Activated T-cell treated with anti-CD3 and anti-CD28 coated beads, Interleukin-2, amount 50 U/mL, for 4 hours (primary cell): Measurements from ENCODE around the gene FAM163B. TPM values are rescaled to one million over a fixed set of nuclear protein-coding genes. Genes with fewer than 3 reads are reported as not detected.

Source experiments
- ATAC-seq, 2 donors: fragments of 200-7000 bp; cut with Tn5 transposase; one replicate each; pipeline ENCODE4 v1.10.0; 2021
- DNase-seq: peaks from one replicate; pipeline ENCODE4 v3.0.0-alpha.2; 2020
- H3K27me3 Mint-ChIP-seq: one replicate; pipeline ENCODE4 v1.8.0; 2021; ENCODE audit warnings: low read depth, mixed read lengths
- H3K36me3 Mint-ChIP-seq: one replicate; pipeline ENCODE4 v1.8.0; 2022; ENCODE audit warnings: mixed read lengths; ENCODE audit not compliant: insufficient read depth
- H3K4me1 Mint-ChIP-seq: one replicate; pipeline ENCODE4 v1.8.0; 2021; ENCODE audit warnings: low read depth, mixed read lengths
- H3K4me3 Mint-ChIP-seq: one replicate; pipeline ENCODE4 v1.8.0; 2021; ENCODE audit warnings: mild to moderate bottlenecking, moderate library complexity, mixed read lengths
- H3K9me3 Mint-ChIP-seq: one replicate; pipeline ENCODE4 v1.8.0; 2021; ENCODE audit warnings: mixed read lengths
- total RNA-seq, 3 donors: library from RNA; stranded (reverse); gene quantifications; one replicate each; pipeline ENCODE4 v1.2.1, GENCODE V29; 2021

The FAM163B gene
- total RNA-seq, 3 donors from 2014 or later: not detected

- Mint-ChIP-seq H3K4me1 (peaks cover 13% of the 10 kb centered on the region), H3K9me3 (no peaks in the 10 kb centered on the region), H3K27me3 (peaks cover 66% of the 10 kb centered on the region), H3K4me3 (no peak overlapping the region), H3K36me3 (no peaks in the 10 kb centered on the region)
- ATAC-seq: no peak
- no peak for DNase-seq
Measured at GRCh38 chr9:133581011-133581410, 28.2 kb downstream of the FAM163B start.

DNA sequence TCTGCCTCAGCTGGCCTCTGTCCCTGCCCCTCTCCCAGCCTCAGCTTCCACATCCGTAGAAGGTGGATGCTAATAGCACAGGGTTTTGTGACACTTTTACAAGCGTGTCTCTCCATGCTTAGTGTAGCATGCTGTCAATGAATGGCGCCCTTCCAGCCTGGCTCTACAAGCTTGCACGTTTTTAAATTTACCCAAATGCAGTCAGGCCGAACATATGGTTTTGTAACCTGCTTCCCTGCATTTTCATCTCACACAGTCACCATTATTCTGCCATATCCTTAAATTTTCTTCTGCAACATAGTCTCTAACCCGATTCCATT lies 28.8 kb downstream of the FAM163B start:
- Mint-ChIP-seq H3K36me3 (no peaks in the 10 kb centered on the region), H3K27me3 (peaks cover 67% of the 10 kb centered on the region), H3K9me3 (no peaks in the 10 kb centered on the region), H3K4me1 (peaks cover 11% of the 10 kb centered on the region), H3K4me3 (no peak overlapping the region)
- no peak for DNase-seq
- ATAC-seq: no peak

GRCh38 chr9:133579601-133580418 lies 29.4 kb downstream of the FAM163B start:
- Mint-ChIP-seq H3K27me3 (peaks cover 64% of the 10 kb centered on the region), H3K4me3 (no peak overlapping the region), H3K36me3 (no peaks in the 10 kb centered on the region), H3K4me1 (peaks cover 8% of the 10 kb centered on the region), H3K9me3 (no peaks in the 10 kb centered on the region)
- no peak for DNase-seq
- no peak for ATAC-seq

DNA sequence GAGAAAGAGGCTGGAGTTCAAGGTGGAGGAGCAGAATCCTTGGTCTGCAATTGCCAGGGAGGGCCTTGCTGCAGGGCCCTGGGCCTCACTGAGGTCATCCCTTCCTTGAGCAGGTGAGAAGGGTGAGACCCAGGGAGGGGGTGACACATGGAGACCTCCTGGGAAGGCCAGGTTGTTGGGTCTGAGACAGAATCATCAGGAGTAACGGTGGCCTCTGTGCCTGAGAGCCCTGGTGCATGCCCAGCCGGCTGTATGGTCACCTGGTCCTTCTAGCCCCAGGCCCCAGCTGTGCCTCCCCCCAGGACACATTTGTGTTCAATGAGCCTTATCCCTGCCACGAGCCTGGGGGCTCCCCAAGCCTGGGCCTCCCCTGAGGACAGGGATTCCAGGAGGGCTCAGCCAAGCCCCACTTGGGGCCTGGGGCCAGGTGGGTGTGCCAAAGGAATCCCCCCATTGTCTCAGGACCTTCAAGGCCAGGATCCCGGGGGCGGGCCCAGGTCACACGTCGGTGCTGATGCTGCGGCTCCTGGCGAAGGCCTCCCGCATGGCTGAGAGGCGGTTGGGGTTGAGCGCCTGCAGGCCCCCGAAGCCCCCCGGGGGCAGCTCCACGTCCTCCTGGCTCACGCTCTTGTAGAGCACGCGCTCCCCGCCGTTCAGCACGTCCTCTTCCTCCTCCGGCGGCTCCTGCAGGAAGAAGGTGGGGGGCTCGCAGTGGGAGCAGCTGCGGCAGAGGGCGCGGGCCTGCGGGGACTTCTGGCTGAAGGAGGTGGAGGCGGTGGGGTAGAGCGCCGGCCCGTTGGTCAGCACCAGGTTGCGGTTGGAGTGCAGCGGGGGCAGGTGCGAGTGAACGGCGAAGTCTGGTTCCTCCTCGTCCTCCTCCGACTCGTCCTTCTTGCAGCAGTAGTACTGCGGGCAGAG lies 30.4 kb downstream of the FAM163B start:
- no peak for DNase-seq
- peak in 1 of 2 donors; percentile 18 for ATAC-seq
- peaks cover 57% of the 10 kb centered on the region for H3K27me3 Mint-ChIP-seq
- H3K4me3 Mint-ChIP-seq: no peak overlapping the region
- no peaks in the 10 kb centered on the region for H3K36me3 Mint-ChIP-seq
- peaks cover 4% of the 10 kb centered on the region for H3K4me1 Mint-ChIP-seq
- H3K9me3 Mint-ChIP-seq: no peaks in the 10 kb centered on the region

DNA sequence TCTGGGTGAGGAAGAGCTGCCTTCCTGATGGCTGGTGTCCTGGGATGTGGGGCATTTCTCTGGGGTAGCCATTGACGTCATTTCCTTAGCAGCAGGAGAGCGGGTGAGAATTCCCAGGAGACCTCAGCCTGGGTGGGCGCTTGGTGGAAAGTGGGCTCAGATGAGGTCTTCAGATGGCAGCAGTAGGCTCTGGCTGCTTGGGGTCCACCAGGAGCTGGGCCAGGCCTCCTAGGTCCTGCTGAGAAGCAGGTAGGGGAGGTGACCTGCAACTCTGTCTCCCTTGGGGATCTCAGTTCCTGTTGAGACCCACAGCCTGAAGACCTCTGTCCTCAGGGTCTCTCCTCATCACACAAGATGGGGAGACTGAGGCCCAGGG lies 31.5 kb downstream of the FAM163B start:
- Mint-ChIP-seq H3K4me3 (no peak overlapping the region), H3K36me3 (no peaks in the 10 kb centered on the region), H3K4me1 (peaks cover 4% of the 10 kb centered on the region), H3K27me3 (peaks cover 58% of the 10 kb centered on the region), H3K9me3 (no peaks in the 10 kb centered on the region)
- DNase-seq (no peak), ATAC-seq (no peak)

- no peak for DNase-seq
- Mint-ChIP-seq H3K4me1 (peaks cover 4% of the 10 kb centered on the region), H3K4me3 (no peak overlapping the region), H3K27me3 (peaks cover 52% of the 10 kb centered on the region), H3K36me3 (no peaks in the 10 kb centered on the region), H3K9me3 (no peaks in the 10 kb centered on the region)
- no peak for ATAC-seq
Measured at GRCh38 chr9:133576875-133577736, 32.1 kb downstream of the FAM163B start.

GRCh38 chr9:133576031-133576874 lies 32.9 kb downstream of the FAM163B start:
- no peak for ATAC-seq
- Mint-ChIP-seq H3K36me3 (no peaks in the 10 kb centered on the region), H3K9me3 (no peaks in the 10 kb centered on the region), H3K4me3 (no peak overlapping the region), H3K27me3 (peaks cover 44% of the 10 kb centered on the region), H3K4me1 (peaks cover 4% of the 10 kb centered on the region)
- DNase-seq: no peak

DNA sequence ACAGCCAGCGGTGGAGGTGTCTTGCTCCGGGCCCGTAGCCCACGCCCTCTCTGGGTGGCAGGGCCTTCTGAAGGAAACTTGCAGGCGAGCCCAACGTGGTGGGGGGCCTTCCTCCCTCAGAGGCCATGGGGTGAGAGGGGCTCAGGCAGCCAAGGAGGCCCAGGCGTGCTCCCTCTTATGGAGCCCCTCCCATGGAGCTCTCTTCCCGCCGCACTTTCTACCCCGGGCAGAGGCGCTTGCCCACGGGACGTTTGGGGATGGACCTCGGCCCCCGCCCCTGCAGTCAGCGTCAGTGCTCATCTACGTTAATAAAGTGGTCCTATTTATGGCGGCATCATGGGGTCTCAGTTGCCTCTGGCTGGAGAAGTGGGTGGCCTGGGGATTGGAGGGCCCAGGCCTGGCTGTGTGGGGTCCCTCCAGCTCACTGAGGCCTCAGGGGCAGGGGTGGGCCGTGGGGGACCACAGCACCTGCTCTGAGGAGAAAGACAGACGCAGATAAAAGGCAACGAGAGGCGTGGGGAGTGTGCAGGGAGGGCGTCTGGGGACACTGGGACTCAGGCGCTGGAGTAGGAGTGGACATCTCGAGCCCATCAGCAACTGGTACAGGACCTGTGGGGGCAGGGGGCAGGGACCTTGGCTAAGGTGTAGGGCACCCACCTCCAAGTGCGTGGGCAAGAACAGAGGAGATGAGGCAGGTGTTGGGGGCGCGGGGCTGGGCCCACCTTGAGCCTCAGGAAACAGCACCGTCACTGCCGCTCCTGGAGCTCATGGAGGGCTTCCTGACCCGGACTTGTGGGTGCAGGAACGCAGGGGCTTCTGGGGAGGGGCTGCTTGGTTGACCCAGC lies 33.8 kb downstream of the FAM163B start:
- Mint-ChIP-seq H3K4me1 (peaks cover 4% of the 10 kb centered on the region), H3K4me3 (no peak overlapping the region), H3K9me3 (no peaks in the 10 kb centered on the region), H3K36me3 (no peaks in the 10 kb centered on the region), H3K27me3 (peaks cover 38% of the 10 kb centered on the region)
- DNase-seq (no peak), ATAC-seq (no peak)

GRCh38 chr9:133574771-133575170 lies 34.4 kb downstream of the FAM163B start:
- Mint-ChIP-seq H3K4me1 (peaks cover 4% of the 10 kb centered on the region), H3K4me3 (no peak overlapping the region), H3K9me3 (no peaks in the 10 kb centered on the region), H3K27me3 (peaks cover 34% of the 10 kb centered on the region), H3K36me3 (no peaks in the 10 kb centered on the region)
- ATAC-seq (no peak), DNase-seq (no peak)

DNA sequence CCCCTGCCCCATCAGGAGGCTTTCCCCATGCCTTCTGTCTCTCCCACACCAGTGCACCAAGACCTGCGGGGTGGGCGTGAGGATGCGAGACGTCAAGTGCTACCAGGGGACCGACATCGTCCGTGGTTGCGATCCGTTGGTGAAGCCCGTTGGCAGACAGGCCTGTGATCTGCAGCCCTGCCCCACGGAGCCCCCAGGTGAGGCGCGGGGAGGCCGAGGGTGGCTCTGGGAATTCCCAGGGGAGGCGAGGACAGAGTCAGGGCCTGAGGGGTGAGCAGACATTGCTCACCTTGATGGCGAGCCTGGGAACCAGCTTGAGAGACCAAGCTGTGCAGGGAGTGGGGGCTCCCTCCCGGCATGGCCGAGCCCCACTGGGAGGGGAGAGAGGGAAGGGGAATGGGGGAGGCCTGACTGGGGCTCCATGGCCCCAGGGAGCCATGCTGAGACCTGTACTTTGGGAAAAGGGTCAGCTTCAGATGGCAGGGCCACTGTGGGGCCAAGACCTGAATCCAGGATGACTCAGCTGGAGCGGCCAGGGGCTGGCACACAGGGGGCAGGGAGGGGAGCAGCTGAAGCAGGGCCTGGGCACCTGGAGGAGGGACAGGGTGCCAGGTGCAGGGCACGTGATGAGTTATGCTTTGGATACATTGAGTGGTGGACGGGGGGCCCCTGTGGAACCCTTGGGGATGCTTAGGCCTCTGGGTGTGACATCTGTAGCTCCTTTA lies 35.2 kb downstream of the FAM163B start:
- H3K4me1 Mint-ChIP-seq: peaks cover 3% of the 10 kb centered on the region
- no peak for DNase-seq
- no peak for ATAC-seq
- no peak overlapping the region for H3K4me3 Mint-ChIP-seq
- H3K36me3 Mint-ChIP-seq: no peaks in the 10 kb centered on the region
- no peaks in the 10 kb centered on the region for H3K9me3 Mint-ChIP-seq
- peaks cover 31% of the 10 kb centered on the region for H3K27me3 Mint-ChIP-seq

DNA sequence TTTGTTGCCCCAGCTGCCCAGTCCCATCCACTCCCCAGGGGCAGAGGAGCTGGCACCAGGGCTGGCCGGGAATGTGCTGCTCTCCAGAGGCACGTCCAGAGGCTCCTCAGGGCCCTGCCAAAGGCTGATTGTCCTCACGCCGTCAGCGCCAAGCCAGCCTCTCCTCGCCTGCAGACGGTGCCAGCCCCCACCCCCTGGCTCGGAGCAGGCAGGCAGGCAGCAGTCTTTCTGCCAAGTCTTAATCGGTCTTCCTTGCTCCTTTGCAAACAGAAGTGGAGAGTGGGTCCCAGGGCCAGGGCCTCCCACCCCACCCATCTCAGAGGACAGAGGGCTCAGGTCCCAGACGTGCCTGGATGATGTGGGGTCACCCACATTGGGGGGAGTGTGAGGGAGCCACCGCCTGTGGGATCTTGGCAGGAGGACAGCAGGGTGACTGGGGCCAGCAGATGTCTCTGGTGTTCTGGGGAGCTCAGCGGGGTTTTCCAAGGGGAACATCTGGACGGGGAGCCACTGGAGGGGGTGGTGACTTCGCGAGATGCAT lies 36.3 kb downstream of the FAM163B start:
- Mint-ChIP-seq H3K27me3 (peaks cover 26% of the 10 kb centered on the region), H3K9me3 (no peaks in the 10 kb centered on the region), H3K36me3 (no peaks in the 10 kb centered on the region), H3K4me1 (peaks cover 3% of the 10 kb centered on the region), H3K4me3 (no peak overlapping the region)
- ATAC-seq: no peak
- no peak for DNase-seq

DNA sequence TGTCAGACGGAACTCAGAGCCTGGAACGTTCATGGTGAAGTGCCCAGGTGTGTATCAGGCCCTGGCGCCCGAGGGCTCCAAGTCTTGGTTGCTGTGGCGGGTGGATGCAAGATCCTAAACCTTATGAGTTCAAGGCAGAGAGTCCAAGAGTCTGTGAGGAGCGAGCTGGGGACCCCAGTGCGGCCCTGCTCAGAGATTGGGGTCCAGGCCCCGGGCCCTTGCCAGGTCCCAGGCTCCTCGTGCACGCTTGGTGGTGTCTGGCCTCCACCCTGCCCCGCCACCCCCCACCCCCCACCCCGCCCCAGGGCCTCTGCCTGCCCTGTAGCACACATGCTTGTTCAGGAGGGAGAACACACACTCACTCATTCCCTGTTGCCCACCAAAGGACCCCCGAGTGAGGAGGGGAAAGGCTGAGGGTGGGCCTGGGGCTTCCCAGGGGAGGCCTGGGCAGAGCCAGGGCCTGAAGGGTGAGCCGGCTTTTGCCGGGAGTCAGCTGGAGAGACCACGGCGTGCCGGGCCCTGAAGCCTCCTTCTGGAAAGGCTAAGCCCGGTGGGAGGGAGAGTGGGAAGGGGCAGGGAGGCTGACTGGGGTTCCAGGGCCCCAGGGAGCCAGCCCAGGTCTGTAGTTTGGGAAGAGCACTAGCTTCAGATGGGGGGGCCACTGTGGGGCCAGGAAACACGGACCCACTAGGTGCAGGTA lies 37.1 kb downstream of the FAM163B start:
- H3K36me3 Mint-ChIP-seq: no peaks in the 10 kb centered on the region
- no peak overlapping the region for H3K4me3 Mint-ChIP-seq
- peaks cover 23% of the 10 kb centered on the region for H3K27me3 Mint-ChIP-seq
- ATAC-seq: no peak
- no peaks in the 10 kb centered on the region for H3K9me3 Mint-ChIP-seq
- no peak for DNase-seq
- H3K4me1 Mint-ChIP-seq: peaks cover 3% of the 10 kb centered on the region
